ENCODE results near the gene IL17RB.

The IL17RB gene

DNA sequence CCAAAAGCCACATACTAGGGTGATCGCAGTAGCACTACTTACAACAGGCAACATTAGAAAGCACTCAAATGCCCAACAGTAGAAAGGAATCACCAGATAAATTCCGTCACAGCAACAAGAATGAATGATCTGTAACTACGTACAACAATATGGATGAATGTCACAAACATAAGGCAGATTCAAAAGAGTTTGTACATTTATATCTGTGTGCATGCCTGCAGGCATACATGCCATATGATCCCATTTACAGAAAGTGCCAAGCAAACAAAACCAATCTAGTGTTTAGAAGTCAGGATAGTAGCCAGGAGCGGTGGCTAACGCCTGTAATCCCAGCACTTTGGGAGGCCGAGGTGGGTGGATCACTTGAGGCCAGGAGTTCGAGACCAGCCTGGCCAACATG, 3.5 kb downstream of the IL17RB start:
- CTCF ChIA-PET: no interaction called here
- no peak for DNase-seq (ENCODE audit: extremely low spot score)
- TF ChIP-seq HDGF (IDR thresholded peaks at IDR 0.05; ENCODE audit: borderline replicate concordance): no peak
- TF ChIP-seq FOXK2 (IDR thresholded peaks at IDR 0.05): no peak
- TF ChIP-seq, protein P1, sequence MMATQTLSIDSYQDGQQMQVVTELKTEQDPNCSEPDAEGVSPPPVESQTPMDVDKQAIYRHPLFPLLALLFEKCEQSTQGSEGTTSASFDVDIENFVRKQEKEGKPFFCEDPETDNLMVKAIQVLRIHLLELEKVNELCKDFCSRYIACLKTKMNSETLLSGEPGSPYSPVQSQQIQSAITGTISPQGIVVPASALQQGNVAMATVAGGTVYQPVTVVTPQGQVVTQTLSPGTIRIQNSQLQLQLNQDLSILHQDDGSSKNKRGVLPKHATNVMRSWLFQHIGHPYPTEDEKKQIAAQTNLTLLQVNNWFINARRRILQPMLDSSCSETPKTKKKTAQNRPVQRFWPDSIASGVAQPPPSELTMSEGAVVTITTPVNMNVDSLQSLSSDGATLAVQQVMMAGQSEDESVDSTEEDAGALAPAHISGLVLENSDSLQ (IDR thresholded peaks at IDR 0.05): no peak
- no peak for TF ChIP-seq FOXA1 (IDR thresholded peaks at IDR 0.05)
- TF ChIP-seq L3MBTL2 (conservative IDR thresholded peaks at IDR 0.05): no peak
- TF ChIP-seq LEF1 (IDR thresholded peaks at IDR 0.05; ENCODE audit: borderline replicate concordance): no peak
- TF ChIP-seq ZNF384 (IDR thresholded peaks at IDR 0.05): no peak
- POLR2A ChIA-PET: no interaction called here

DNA sequence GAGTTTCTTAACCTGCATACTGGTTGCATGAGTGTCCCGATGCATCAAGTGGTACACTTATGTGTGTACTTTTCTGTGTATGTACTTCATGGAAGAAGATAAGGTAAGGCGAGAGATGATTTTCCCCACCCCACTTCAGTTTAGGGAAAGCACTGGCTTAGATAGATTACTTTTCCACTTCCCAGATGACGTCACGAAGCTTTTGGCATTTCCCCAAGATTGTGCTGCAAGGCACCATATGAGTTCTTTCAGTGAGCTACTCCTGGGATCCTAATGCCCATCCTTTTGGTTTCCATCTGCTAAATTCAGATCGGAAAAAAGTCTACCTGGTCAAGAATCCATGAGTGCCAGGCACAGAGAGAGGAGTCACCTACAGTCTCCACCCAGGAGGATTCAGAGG, 4.5 kb downstream of the IL17RB start:
- ChIA-PET POLR2A (no interaction called here), CTCF (no interaction called here)
- TF ChIP-seq, protein P1 (IDR thresholded peaks at IDR 0.05): no peak
- TF ChIP-seq SP1 (IDR thresholded peaks at IDR 0.05): no peak
- no peak for TF ChIP-seq ELF4 (IDR thresholded peaks at IDR 0.05)
- no peak for TF ChIP-seq FOXM1 (IDR thresholded peaks at IDR 0.05; ENCODE audit: borderline replicate concordance)
- no peak for TF ChIP-seq ARNT (IDR thresholded peaks at IDR 0.05)
- no peak for DNase-seq (ENCODE audit: extremely low spot score)

DNA sequence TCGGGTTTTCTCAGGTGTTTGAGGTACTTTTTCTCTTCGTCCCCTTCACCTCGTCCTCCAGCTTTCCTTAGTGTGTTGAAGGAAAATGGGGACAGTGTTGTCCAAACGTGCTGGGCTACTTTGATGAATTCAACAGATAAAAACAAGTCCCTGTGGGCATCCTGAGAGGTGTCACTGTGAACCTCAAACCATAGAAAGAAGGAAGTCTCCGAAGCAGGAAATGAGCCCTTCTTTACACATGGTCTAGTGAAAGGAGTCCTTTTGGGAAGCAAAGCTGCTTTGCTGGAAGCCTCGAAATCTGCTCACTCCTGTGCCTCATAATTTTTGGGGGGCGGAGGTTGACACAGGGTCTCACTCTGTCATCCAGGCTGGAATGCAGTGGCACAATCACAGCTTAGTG, 10.6 kb downstream of the IL17RB start:
- POLR2A ChIA-PET: no interaction called here
- no peak for DNase-seq (ENCODE audit: extremely low spot score)
- CTCF ChIA-PET: no interaction called here
- TF ChIP-seq CTBP1 (IDR thresholded peaks at IDR 0.05; ENCODE audit: borderline replicate concordance) (no peak), ELF4 (IDR thresholded peaks at IDR 0.05) (no peak), LEF1 (IDR thresholded peaks at IDR 0.05; ENCODE audit: borderline replicate concordance) (no peak), HDGF (IDR thresholded peaks at IDR 0.05; ENCODE audit: borderline replicate concordance) (no peak), SUZ12 (IDR thresholded peaks at IDR 0.05) (no peak), BHLHE40 (IDR thresholded peaks at IDR 0.05; ENCODE audit: borderline replicate concordance) (no peak), L3MBTL2 (conservative IDR thresholded peaks at IDR 0.05) (no peak), ZNF384 (IDR thresholded peaks at IDR 0.05) (no peak), FOXM1 (IDR thresholded peaks at IDR 0.05; ENCODE audit: borderline replicate concordance) (no peak), FOXA1 (IDR thresholded peaks at IDR 0.05) (no peak), FOXK2 (IDR thresholded peaks at IDR 0.05) (no peak), ARNT (IDR thresholded peaks at IDR 0.05) (no peak), NFRKB (IDR thresholded peaks at IDR 0.05) (no peak), SP1 (IDR thresholded peaks at IDR 0.05) (no peak), TARDBP (IDR thresholded peaks at IDR 0.05) (no peak)
- TF ChIP-seq, protein P1 (IDR thresholded peaks at IDR 0.05): no peak

DNA sequence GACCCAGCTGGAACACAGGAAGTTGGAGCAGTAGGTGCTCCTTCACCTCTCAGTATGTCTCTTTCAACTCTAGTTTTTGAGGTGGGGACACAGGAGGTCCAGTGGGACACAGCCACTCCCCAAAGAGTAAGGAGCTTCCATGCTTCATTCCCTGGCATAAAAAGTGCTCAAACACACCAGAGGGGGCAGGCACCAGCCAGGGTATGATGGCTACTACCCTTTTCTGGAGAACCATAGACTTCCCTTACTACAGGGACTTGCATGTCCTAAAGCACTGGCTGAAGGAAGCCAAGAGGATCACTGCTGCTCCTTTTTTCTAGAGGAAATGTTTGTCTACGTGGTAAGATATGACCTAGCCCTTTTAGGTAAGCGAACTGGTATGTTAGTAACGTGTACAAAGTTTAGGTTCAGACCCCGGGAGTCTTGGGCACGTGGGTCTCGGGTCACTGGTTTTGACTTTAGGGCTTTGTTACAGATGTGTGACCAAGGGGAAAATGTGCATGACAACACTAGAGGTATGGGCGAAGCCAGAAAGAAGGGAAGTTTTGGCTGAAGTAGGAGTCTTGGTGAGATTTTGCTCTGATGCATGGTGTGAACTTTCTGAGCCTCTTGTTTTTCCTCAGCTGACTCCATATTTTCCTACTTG, 11.9 kb downstream of the IL17RB start:
- ChIA-PET POLR2A (no interaction called here), CTCF (no interaction called here)
- TF ChIP-seq SP1 (IDR thresholded peaks at IDR 0.05) (no peak), FOXK2 (IDR thresholded peaks at IDR 0.05) (no peak), NFRKB (IDR thresholded peaks at IDR 0.05) (no peak), TARDBP (IDR thresholded peaks at IDR 0.05) (no peak), HDGF (IDR thresholded peaks at IDR 0.05; ENCODE audit: borderline replicate concordance) (no peak), ZNF384 (IDR thresholded peaks at IDR 0.05) (no peak), BHLHE40 (IDR thresholded peaks at IDR 0.05; ENCODE audit: borderline replicate concordance) (no peak), L3MBTL2 (conservative IDR thresholded peaks at IDR 0.05) (no peak), FOXA1 (IDR thresholded peaks at IDR 0.05) (no peak), ELF4 (IDR thresholded peaks at IDR 0.05) (no peak), LEF1 (IDR thresholded peaks at IDR 0.05; ENCODE audit: borderline replicate concordance) (no peak), ARNT (IDR thresholded peaks at IDR 0.05) (no peak)
- no peak for DNase-seq (ENCODE audit: extremely low spot score)

DNA sequence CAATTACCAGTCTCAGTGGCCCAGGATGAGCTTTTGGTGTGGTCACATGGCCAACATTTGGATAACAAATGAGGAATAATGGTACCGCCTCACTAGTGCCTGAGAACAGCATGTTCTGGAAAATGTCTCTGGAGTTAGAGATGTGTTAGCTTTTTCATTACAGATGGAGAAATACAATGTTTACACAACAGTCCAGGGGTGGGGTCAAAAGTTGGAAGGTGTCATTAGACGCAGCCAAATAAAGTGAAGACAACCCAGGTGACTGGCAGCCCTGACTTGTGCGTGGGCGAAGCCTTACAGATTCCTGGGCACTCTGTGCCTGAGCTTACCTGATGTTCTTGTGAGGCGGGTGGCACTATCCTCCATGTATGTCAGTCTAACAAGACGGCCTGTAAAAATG, 12.8 kb downstream of the IL17RB start:
- TF ChIP-seq L3MBTL2 (conservative IDR thresholded peaks at IDR 0.05): no peak
- TF ChIP-seq BHLHE40 (IDR thresholded peaks at IDR 0.05; ENCODE audit: borderline replicate concordance): no peak
- no peak for TF ChIP-seq FOXM1 (IDR thresholded peaks at IDR 0.05; ENCODE audit: borderline replicate concordance)
- no peak for TF ChIP-seq SP1 (IDR thresholded peaks at IDR 0.05)
- no peak for TF ChIP-seq SUZ12 (IDR thresholded peaks at IDR 0.05)
- TF ChIP-seq FOXA1 (IDR thresholded peaks at IDR 0.05): no peak
- no peak for TF ChIP-seq HDGF (IDR thresholded peaks at IDR 0.05; ENCODE audit: borderline replicate concordance)
- TF ChIP-seq CTBP1 (IDR thresholded peaks at IDR 0.05; ENCODE audit: borderline replicate concordance): no peak
- no peak for TF ChIP-seq LEF1 (IDR thresholded peaks at IDR 0.05; ENCODE audit: borderline replicate concordance)
- no peak for TF ChIP-seq FOXK2 (IDR thresholded peaks at IDR 0.05)
- TF ChIP-seq ZNF384 (IDR thresholded peaks at IDR 0.05): no peak
- TF ChIP-seq, protein P1 (IDR thresholded peaks at IDR 0.05): no peak
- no peak for TF ChIP-seq NFRKB (IDR thresholded peaks at IDR 0.05)
- no peak for TF ChIP-seq ARNT (IDR thresholded peaks at IDR 0.05)
- TF ChIP-seq ELF4 (IDR thresholded peaks at IDR 0.05): no peak
- no peak for TF ChIP-seq TARDBP (IDR thresholded peaks at IDR 0.05)
- ChIA-PET CTCF (no interaction called here), POLR2A (no interaction called here)
- no peak for DNase-seq (ENCODE audit: extremely low spot score)

DNA sequence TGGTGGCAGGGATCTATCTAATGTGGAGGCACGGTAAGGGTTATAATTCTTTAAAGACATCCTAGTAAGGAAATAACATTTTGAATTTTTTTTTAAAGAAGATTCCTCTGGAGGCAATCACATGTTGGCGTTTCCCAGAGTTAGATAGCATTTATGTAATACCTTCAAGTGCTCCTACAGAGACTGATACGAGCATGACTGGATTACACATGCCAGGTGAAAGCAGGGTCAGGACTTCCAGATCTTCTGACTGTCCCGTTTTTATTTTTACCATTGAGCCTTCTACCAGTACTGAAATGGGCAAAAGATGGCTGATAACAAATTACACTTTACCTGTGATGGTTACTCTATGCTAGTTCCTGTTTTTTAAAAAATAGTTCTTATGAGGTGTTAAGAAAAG, 13.8 kb downstream of the IL17RB start:
- no peak for TF ChIP-seq HDGF (IDR thresholded peaks at IDR 0.05; ENCODE audit: borderline replicate concordance)
- no peak for TF ChIP-seq FOXA1 (IDR thresholded peaks at IDR 0.05)
- TF ChIP-seq L3MBTL2 (conservative IDR thresholded peaks at IDR 0.05): no peak
- TF ChIP-seq, protein P1 (IDR thresholded peaks at IDR 0.05): no peak
- no peak for TF ChIP-seq LEF1 (IDR thresholded peaks at IDR 0.05; ENCODE audit: borderline replicate concordance)
- no peak for TF ChIP-seq ZNF384 (IDR thresholded peaks at IDR 0.05)
- no peak for TF ChIP-seq SP1 (IDR thresholded peaks at IDR 0.05)
- TF ChIP-seq NFRKB (IDR thresholded peaks at IDR 0.05): no peak
- no peak for TF ChIP-seq ELF4 (IDR thresholded peaks at IDR 0.05)
- TF ChIP-seq CTBP1 (IDR thresholded peaks at IDR 0.05; ENCODE audit: borderline replicate concordance): no peak
- TF ChIP-seq SUZ12 (IDR thresholded peaks at IDR 0.05): no peak
- TF ChIP-seq TARDBP (IDR thresholded peaks at IDR 0.05): no peak
- no peak for TF ChIP-seq ARNT (IDR thresholded peaks at IDR 0.05)
- TF ChIP-seq BHLHE40 (IDR thresholded peaks at IDR 0.05; ENCODE audit: borderline replicate concordance): no peak
- no peak for TF ChIP-seq FOXM1 (IDR thresholded peaks at IDR 0.05; ENCODE audit: borderline replicate concordance)
- TF ChIP-seq FOXK2 (IDR thresholded peaks at IDR 0.05): no peak
- ChIA-PET POLR2A (no interaction called here), CTCF (no interaction called here)
- DNase-seq (ENCODE audit: extremely low spot score): no peak

All from HEK293T (cell line).